Measurements from ENCODE around the gene IGF2R. TPM values are rescaled to one million over a fixed set of nuclear protein-coding genes. Genes with fewer than 3 reads are reported as not detected.

The IGF2R gene
- total RNA-seq, 1 donor from 2014 or later, result 144 TPM

DNA sequence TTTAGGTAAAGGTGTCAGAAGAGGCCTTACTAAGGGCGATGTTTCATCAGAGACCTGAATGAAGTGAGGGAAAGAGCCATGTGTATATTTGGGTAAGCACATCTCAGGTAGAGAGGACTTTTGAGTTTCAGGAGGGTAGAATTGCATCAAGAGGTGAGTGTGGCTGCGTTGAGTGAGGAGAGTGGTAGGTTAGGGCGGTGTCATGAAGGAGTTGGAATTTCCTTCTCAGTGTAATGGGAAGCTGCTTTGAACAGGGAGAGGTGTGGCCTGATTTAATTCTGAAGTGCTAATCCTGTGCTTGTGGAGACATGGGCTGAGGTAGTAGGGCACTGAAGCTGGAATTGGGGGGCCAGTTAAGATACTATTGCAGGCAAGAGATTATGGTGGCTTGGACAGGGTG, 53.9 kb downstream of the IGF2R start:
- no peaks in the 10 kb centered on the region for H3K27me3 Mint-ChIP-seq
- H3K27ac Mint-ChIP-seq, result no peak overlapping the region
- no peak overlapping the region for H3K4me3 Mint-ChIP-seq (ENCODE audit: low read depth)
- no peaks in the 10 kb centered on the region for H3K4me1 Mint-ChIP-seq (ENCODE audit: low read depth)
- no peak for DNase-seq (ENCODE audit: low spot score, unreplicated experiment)
- H3K36me3 Mint-ChIP-seq (ENCODE audit: insufficient read depth), result peaks cover 37% of the 10 kb centered on the region
- TF ChIP-seq, protein P1, sequence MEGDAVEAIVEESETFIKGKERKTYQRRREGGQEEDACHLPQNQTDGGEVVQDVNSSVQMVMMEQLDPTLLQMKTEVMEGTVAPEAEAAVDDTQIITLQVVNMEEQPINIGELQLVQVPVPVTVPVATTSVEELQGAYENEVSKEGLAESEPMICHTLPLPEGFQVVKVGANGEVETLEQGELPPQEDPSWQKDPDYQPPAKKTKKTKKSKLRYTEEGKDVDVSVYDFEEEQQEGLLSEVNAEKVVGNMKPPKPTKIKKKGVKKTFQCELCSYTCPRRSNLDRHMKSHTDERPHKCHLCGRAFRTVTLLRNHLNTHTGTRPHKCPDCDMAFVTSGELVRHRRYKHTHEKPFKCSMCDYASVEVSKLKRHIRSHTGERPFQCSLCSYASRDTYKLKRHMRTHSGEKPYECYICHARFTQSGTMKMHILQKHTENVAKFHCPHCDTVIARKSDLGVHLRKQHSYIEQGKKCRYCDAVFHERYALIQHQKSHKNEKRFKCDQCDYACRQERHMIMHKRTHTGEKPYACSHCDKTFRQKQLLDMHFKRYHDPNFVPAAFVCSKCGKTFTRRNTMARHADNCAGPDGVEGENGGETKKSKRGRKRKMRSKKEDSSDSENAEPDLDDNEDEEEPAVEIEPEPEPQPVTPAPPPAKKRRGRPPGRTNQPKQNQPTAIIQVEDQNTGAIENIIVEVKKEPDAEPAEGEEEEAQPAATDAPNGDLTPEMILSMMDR (IDR thresholded peaks at IDR 0.05; ENCODE audit: unreplicated experiment), result no peak
- H3K9me3 Mint-ChIP-seq (ENCODE audit: low read depth), result peaks cover 22% of the 10 kb centered on the region

GRCh38 chr6:160024152-160024551, 55.3 kb downstream of the IGF2R start:
- TF ChIP-seq, protein P1 (IDR thresholded peaks at IDR 0.05; ENCODE audit: unreplicated experiment), result no peak

GRCh38 chr6:160027076-160027475, 58.2 kb downstream of the IGF2R start:
- Mint-ChIP-seq H3K4me3 (ENCODE audit: low read depth) (no peak overlapping the region), H3K4me1 (ENCODE audit: low read depth) (peaks cover 3% of the 10 kb centered on the region), H3K27me3 (no peaks in the 10 kb centered on the region), H3K9me3 (ENCODE audit: low read depth) (no peaks in the 10 kb centered on the region), H3K36me3 (ENCODE audit: insufficient read depth) (peaks cover 21% of the 10 kb centered on the region), H3K27ac (no peak overlapping the region)
- no peak for DNase-seq (ENCODE audit: low spot score, unreplicated experiment)
- TF ChIP-seq, protein P1 (IDR thresholded peaks at IDR 0.05; ENCODE audit: unreplicated experiment), result no peak

More at GRCh38 chr6:160024152-160024551, 55.3 kb downstream of the IGF2R start:
- Mint-ChIP-seq H3K27ac (no peak overlapping the region), H3K4me3 (ENCODE audit: low read depth) (no peak overlapping the region), H3K4me1 (ENCODE audit: low read depth) (no peaks in the 10 kb centered on the region), H3K9me3 (ENCODE audit: low read depth) (peaks cover 8% of the 10 kb centered on the region), H3K36me3 (ENCODE audit: insufficient read depth) (peaks cover 29% of the 10 kb centered on the region), H3K27me3 (no peaks in the 10 kb centered on the region)
- DNase-seq (ENCODE audit: low spot score, unreplicated experiment), result no peak

DNA sequence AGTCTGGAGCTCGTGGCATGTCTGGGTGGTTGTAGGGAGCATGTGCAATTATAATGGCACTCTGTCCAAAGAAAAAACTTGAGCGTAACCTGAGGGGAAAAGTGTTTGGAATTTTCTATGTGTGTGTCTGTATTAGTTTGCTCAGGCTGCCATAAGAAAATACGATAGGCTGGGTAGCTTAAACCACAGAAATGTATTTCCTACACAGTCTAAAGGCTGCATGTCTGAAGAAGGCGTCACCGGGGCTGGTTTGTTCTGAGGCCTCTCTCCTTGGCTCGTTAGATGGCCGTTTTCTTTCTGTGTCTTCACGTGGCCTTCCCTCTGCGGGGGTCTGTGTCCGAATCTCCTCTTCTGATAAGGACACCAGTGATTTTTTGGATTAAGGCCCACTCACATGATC, 59.0 kb downstream of the IGF2R start:
- no peak overlapping the region for H3K4me3 Mint-ChIP-seq (ENCODE audit: low read depth)
- no peaks in the 10 kb centered on the region for H3K27me3 Mint-ChIP-seq
- peaks cover 21% of the 10 kb centered on the region for H3K36me3 Mint-ChIP-seq (ENCODE audit: insufficient read depth)
- no peaks in the 10 kb centered on the region for H3K9me3 Mint-ChIP-seq (ENCODE audit: low read depth)
- peak overlapping the region; percentile 92 for H3K27ac Mint-ChIP-seq
- TF ChIP-seq, protein P1 (IDR thresholded peaks at IDR 0.05; ENCODE audit: unreplicated experiment), result no peak
- H3K4me1 Mint-ChIP-seq (ENCODE audit: low read depth), result peaks cover 3% of the 10 kb centered on the region
- no peak for DNase-seq (ENCODE audit: low spot score, unreplicated experiment)

- Mint-ChIP-seq H3K9me3 (ENCODE audit: low read depth) (no peaks in the 10 kb centered on the region), H3K4me1 (ENCODE audit: low read depth) (peaks cover 3% of the 10 kb centered on the region), H3K36me3 (ENCODE audit: insufficient read depth) (peaks cover 28% of the 10 kb centered on the region), H3K27me3 (no peaks in the 10 kb centered on the region), H3K4me3 (ENCODE audit: low read depth) (no peak overlapping the region), H3K27ac (peak overlapping the region; percentile 92)
- DNase-seq (ENCODE audit: low spot score, unreplicated experiment), result no peak
- TF ChIP-seq, protein P1 (IDR thresholded peaks at IDR 0.05; ENCODE audit: unreplicated experiment), result no peak
These were observed 59.8 kb downstream of the IGF2R start for GRCh38 chr6:160028487-160029275.
